Measurements from ENCODE around the gene GPRC5B.

Gene GPRC5B

GRCh38 chr16:19885451-19886072, 914 bp upstream of the GPRC5B start:
- no peak overlapping the region for H3K27ac ChIP-seq
- H3K36me3 ChIP-seq, result no peaks in the 10 kb centered on the region
- peak overlapping the region; percentile 90 to 99 (median 95) for H3K4me2 ChIP-seq
- H3K9me3 ChIP-seq (replicated peaks in 1 of 11), result peaks cover 0 to 2% (median 0%) of the 10 kb centered on the region in 11 experiments; a peak in 1 of 22 replicates
- peak overlapping the region in 9 of 10 experiments; percentile 55 to 73 (median 62); a peak in 17 of 20 replicates for H3K4me3 ChIP-seq
- peaks cover 7 to 19% (median 13%) of the 10 kb centered on the region in 10 experiments; a peak in 17 of 20 replicates for H3K4me1 ChIP-seq
- H4K20me1 ChIP-seq, result peaks cover 0 to 15% (median 8%) of the 10 kb centered on the region in 11 experiments; a peak in 6 of 22 replicates
- H3K9ac ChIP-seq, result peak overlapping the region in 2 of 11 experiments; percentile 48 to 66; a peak in 1 of 22 replicates
- no peak for TF ChIP-seq Cebpa-rat (IDR thresholded peaks at IDR 0.05)
- H3K27me3 ChIP-seq, result peaks cover 46 to 52% (median 49%) of the 10 kb centered on the region in 11 experiments

- no peaks in the 10 kb centered on the region for H3K9me3 ChIP-seq (replicated peaks in 1 of 11)
- H3K36me3 ChIP-seq, result no peaks in the 10 kb centered on the region
- peaks cover 46 to 52% (median 49%) of the 10 kb centered on the region in 11 experiments for H3K27me3 ChIP-seq
- peaks cover 7 to 19% (median 13%) of the 10 kb centered on the region in 10 experiments; a peak in 17 of 20 replicates for H3K4me1 ChIP-seq
- no peak overlapping the region for H3K27ac ChIP-seq
- H3K4me2 ChIP-seq, result peak overlapping the region; percentile 90 to 99 (median 95)
- no peak for TF ChIP-seq Cebpa-rat (IDR thresholded peaks at IDR 0.05)
- H3K4me3 ChIP-seq, result peak overlapping the region; percentile 55 to 73 (median 62)
- peaks cover 0 to 19% (median 8%) of the 10 kb centered on the region in 11 experiments; a peak in 7 of 22 replicates for H4K20me1 ChIP-seq
- H3K9ac ChIP-seq, result peak overlapping the region in 5 of 11 experiments; percentile 62 to 73 (median 66); a peak in 6 of 22 replicates
Observed at GRCh38 chr16:19883966-19884485, 622 bp downstream of the GPRC5B start.

GRCh38 chr16:19883296-19883965, 1.2 kb downstream of the GPRC5B start:
- Histone ChIP-seq H3K9ac (peak overlapping the region in 3 of 11 experiments; percentile 9 to 62 (median 42); a peak in 2 of 22 replicates), H3K4me2 (peak overlapping the region; percentile 44 to 99 (median 95)), H3K27me3 (peaks cover 46 to 52% (median 49%) of the 10 kb centered on the region in 11 experiments), H3K36me3 (no peaks in the 10 kb centered on the region), H3K4me1 (peaks cover 7 to 19% (median 13%) of the 10 kb centered on the region in 10 experiments; a peak in 17 of 20 replicates), H3K27ac (no peak overlapping the region), H4K20me1 (peaks cover 0 to 21% (median 8%) of the 10 kb centered on the region in 11 experiments; a peak in 7 of 22 replicates), H3K9me3 (replicated peaks in 1 of 11) (no peaks in the 10 kb centered on the region), H3K4me3 (peak overlapping the region; percentile 28 to 65 (median 49); a peak in 14 of 20 replicates)
- TF ChIP-seq Cebpa-rat (IDR thresholded peaks at IDR 0.05), result no peak

- H3K9ac ChIP-seq, result no peak overlapping the region
- peaks cover 46 to 52% (median 49%) of the 10 kb centered on the region in 11 experiments for H3K27me3 ChIP-seq
- H3K27ac ChIP-seq, result no peak overlapping the region
- no peak overlapping the region for H3K4me2 ChIP-seq
- no peaks in the 10 kb centered on the region for H3K9me3 ChIP-seq (replicated peaks in 1 of 11)
- H3K4me1 ChIP-seq, result peaks cover 7 to 19% (median 13%) of the 10 kb centered on the region in 10 experiments; a peak in 17 of 20 replicates
- no peak for TF ChIP-seq Cebpa-rat (IDR thresholded peaks at IDR 0.05)
- H3K36me3 ChIP-seq, result no peaks in the 10 kb centered on the region
- peaks cover 0 to 21% (median 8%) of the 10 kb centered on the region in 11 experiments; a peak in 7 of 22 replicates for H4K20me1 ChIP-seq
- H3K4me3 ChIP-seq, result no peak overlapping the region
Observed at GRCh38 chr16:19882646-19883045, 2.0 kb downstream of the GPRC5B start.

- no peaks in the 10 kb centered on the region for H3K36me3 ChIP-seq
- no peak overlapping the region for H3K27ac ChIP-seq
- H3K4me3 ChIP-seq, result no peak overlapping the region
- peaks cover 0 to 21% (median 8%) of the 10 kb centered on the region in 11 experiments; a peak in 7 of 22 replicates for H4K20me1 ChIP-seq
- no peak overlapping the region for H3K4me2 ChIP-seq
- no peak overlapping the region for H3K9ac ChIP-seq
- H3K27me3 ChIP-seq, result peaks cover 46 to 52% (median 49%) of the 10 kb centered on the region in 11 experiments
- no peak for TF ChIP-seq Cebpa-rat (IDR thresholded peaks at IDR 0.05)
- peaks cover 7 to 19% (median 13%) of the 10 kb centered on the region in 10 experiments; a peak in 17 of 20 replicates for H3K4me1 ChIP-seq
- no peaks in the 10 kb centered on the region for H3K9me3 ChIP-seq (replicated peaks in 1 of 11)
Observed at GRCh38 chr16:19882186-19882585, 2.5 kb downstream of the GPRC5B start.

- Histone ChIP-seq H3K4me1 (peaks cover 7 to 19% (median 13%) of the 10 kb centered on the region in 10 experiments; a peak in 17 of 20 replicates), H3K9me3 (replicated peaks in 1 of 11) (no peaks in the 10 kb centered on the region), H4K20me1 (peaks cover 0 to 21% (median 8%) of the 10 kb centered on the region in 11 experiments; a peak in 7 of 22 replicates), H3K27me3 (peaks cover 46 to 52% (median 49%) of the 10 kb centered on the region in 11 experiments), H3K4me3 (no peak overlapping the region), H3K27ac (no peak overlapping the region), H3K4me2 (no peak overlapping the region), H3K36me3 (no peaks in the 10 kb centered on the region), H3K9ac (no peak overlapping the region)
- no peak for TF ChIP-seq Cebpa-rat (IDR thresholded peaks at IDR 0.05)
Observed at GRCh38 chr16:19881783-19882182, 2.9 kb downstream of the GPRC5B start.

- no peak overlapping the region for H3K4me3 ChIP-seq
- no peaks in the 10 kb centered on the region for H3K36me3 ChIP-seq
- no peak overlapping the region for H3K27ac ChIP-seq
- H4K20me1 ChIP-seq, result peaks cover 0 to 21% (median 8%) of the 10 kb centered on the region in 11 experiments; a peak in 7 of 22 replicates
- no peaks in the 10 kb centered on the region for H3K9me3 ChIP-seq (replicated peaks in 1 of 11)
- H3K27me3 ChIP-seq, result peaks cover 44 to 51% (median 48%) of the 10 kb centered on the region in 11 experiments
- no peak for TF ChIP-seq Cebpa-rat (IDR thresholded peaks at IDR 0.05)
- peaks cover 7 to 18% (median 13%) of the 10 kb centered on the region in 10 experiments; a peak in 17 of 20 replicates for H3K4me1 ChIP-seq
- no peak overlapping the region for H3K9ac ChIP-seq
- no peak overlapping the region for H3K4me2 ChIP-seq
Observed at GRCh38 chr16:19881028-19881427, 3.6 kb downstream of the GPRC5B start.

GRCh38 chr16:19879241-19879792, 5.3 kb downstream of the GPRC5B start:
- Histone ChIP-seq H3K36me3 (no peaks in the 10 kb centered on the region), H3K9ac (no peak overlapping the region), H3K27me3 (peaks cover 28 to 34% (median 31%) of the 10 kb centered on the region in 11 experiments), H3K4me3 (no peak overlapping the region), H3K4me1 (peaks cover 11 to 18% (median 15%) of the 10 kb centered on the region in 10 experiments), H4K20me1 (peaks cover 0 to 21% (median 0%) of the 10 kb centered on the region in 11 experiments; a peak in 4 of 22 replicates), H3K4me2 (no peak overlapping the region), H3K9me3 (replicated peaks in 1 of 11) (no peaks in the 10 kb centered on the region), H3K27ac (no peak overlapping the region)
- no peak for TF ChIP-seq Cebpa-rat (IDR thresholded peaks at IDR 0.05)

Measured in BLaER1 treated with 17β-estradiol and CSF1 and Interleukin-3, amounts not matched to agents 10 nM and 100 nM (cell line).